Neuronal stem cell (in vitro differentiated cells): ENCODE results near the gene ACTN4.

Source experiments
- DNase-seq: peaks from one replicate; pipeline ENCODE4 v3.0.0-alpha.2; 2013; ENCODE audit warnings: low spot score
- H2AFZ ChIP-seq: one replicate; pipeline ENCODE4 v1.6.1; 2013; ENCODE audit warnings: mild to moderate bottlenecking, low read length, inconsistent platforms
- H2AK5ac ChIP-seq: 2 replicates; pipeline ENCODE4 v1.6.1; 2013; ENCODE audit warnings: low read depth, mild to moderate bottlenecking, inconsistent platforms, low read length, moderate library complexity, mixed read lengths
- H2BK120ac ChIP-seq: 2 replicates; pipeline ENCODE4 v1.6.1; 2013; ENCODE audit warnings: low read depth, mild to moderate bottlenecking, inconsistent platforms, low read length, moderate library complexity, mixed read lengths
- H2BK12ac ChIP-seq: one replicate; pipeline ENCODE4 v1.6.1; 2013; ENCODE audit warnings: low read length, inconsistent platforms
- H2BK15ac ChIP-seq: 2 replicates; pipeline ENCODE4 v1.6.1; 2013; ENCODE audit warnings: mild to moderate bottlenecking, low read length, inconsistent platforms, mixed read lengths
- H2BK5ac ChIP-seq: one replicate; pipeline ENCODE4 v1.6.1; 2013; ENCODE audit warnings: inconsistent platforms, mild to moderate bottlenecking, low read length, moderate library complexity
- H3K14ac ChIP-seq: one replicate; pipeline ENCODE4 v1.6.1; 2013; ENCODE audit warnings: low read length, inconsistent platforms
- H3K18ac ChIP-seq: 2 replicates; pipeline ENCODE4 v1.6.1; 2013; ENCODE audit warnings: low read length, inconsistent platforms
- H3K23ac ChIP-seq: 2 replicates; pipeline ENCODE4 v1.6.1; 2013; ENCODE audit warnings: low read depth, mild to moderate bottlenecking, mixed read lengths, low read length, inconsistent platforms; ENCODE audit not compliant: poor library complexity
- H3K27ac ChIP-seq: replicated peaks from 3 replicates; pipeline ENCODE4 v1.5.1; 2013; ENCODE audit warnings: low read length, inconsistent platforms
- H3K27me3 ChIP-seq, 3 experiments: 2 replicates each; pipeline ENCODE4 v1.6.1; 2013; ENCODE audit warnings: low read length in 3 of 3, mild to moderate bottlenecking in 2 of 3, inconsistent platforms in 1 of 3, low read depth in 1 of 3, mixed read lengths in 1 of 3, moderate library complexity in 1 of 3; ENCODE audit not compliant: control insufficient read depth in 3 of 3, insufficient read depth in 3 of 3
- H3K36me3 ChIP-seq, 2 donors: replicated peaks in 1 of 2; 2 replicates each; pipeline ENCODE4 v1.6.1; 2013; ENCODE audit warnings: low read length in 2 of 2; ENCODE audit not compliant: control insufficient read depth in 2 of 2, insufficient read depth in 2 of 2
- H3K4ac ChIP-seq: 2 replicates; pipeline ENCODE4 v1.6.1; 2013; ENCODE audit warnings: inconsistent platforms, mild to moderate bottlenecking, low read length, moderate library complexity
- H3K4me1 ChIP-seq, 2 donors: 1 replicate in 1 of 2; 2 replicates in 1 of 2; pipeline ENCODE4 v1.6.1; 2013; ENCODE audit warnings: low read length in 2 of 2, low read depth in 1 of 2; ENCODE audit not compliant: control insufficient read depth in 2 of 2, insufficient read depth in 1 of 2
- H3K4me2 ChIP-seq: one replicate; pipeline ENCODE4 v1.6.1; 2013; ENCODE audit warnings: mild to moderate bottlenecking, low read length, inconsistent platforms; ENCODE audit not compliant: insufficient read depth, poor library complexity, severe bottlenecking
- H3K4me3 ChIP-seq, 2 donors: 2 replicates each; pipeline ENCODE4 v1.5.1; 2013; ENCODE audit warnings: low read length in 2 of 2, mild to moderate bottlenecking in 2 of 2, inconsistent platforms in 1 of 2, moderate library complexity in 1 of 2
- H3K79me1 ChIP-seq: one replicate; pipeline ENCODE4 v1.6.1; 2013; ENCODE audit warnings: low read depth, mild to moderate bottlenecking, inconsistent platforms, low read length, moderate library complexity
- H3K9ac ChIP-seq: one replicate; pipeline ENCODE4 v1.6.1; 2013; ENCODE audit warnings: mild to moderate bottlenecking, low read depth, low read length, inconsistent platforms; ENCODE audit not compliant: poor library complexity
- H3K9me3 ChIP-seq, 2 donors: replicated peaks in 1 of 2; 2 replicates each; pipeline versions ENCODE3 to v1.6.1; 2013; ENCODE audit warnings: low read length in 2 of 2, mild to moderate bottlenecking in 2 of 2, inconsistent platforms in 1 of 2, low read depth in 1 of 2, mixed read lengths in 1 of 2, moderate library complexity in 1 of 2; ENCODE audit not compliant: control insufficient read depth in 2 of 2, insufficient read depth in 1 of 2
- H4K8ac ChIP-seq: one replicate; pipeline ENCODE4 v1.6.1; 2013; ENCODE audit warnings: low read depth, mild to moderate bottlenecking, inconsistent platforms, low read length, moderate library complexity
- H4K91ac ChIP-seq: one replicate; pipeline ENCODE4 v1.6.1; 2013; ENCODE audit warnings: low read length, low read depth, mild to moderate bottlenecking, inconsistent platforms; ENCODE audit not compliant: poor library complexity
- WGBS, 2 donors: extraction: QIAGEN DNeasy Blood & Tissue Kit; methylation state at CpG; one replicate each; pipeline ENCODE4 v1.1.7; 2013; ENCODE audit warnings: missing lambda C conversion rate in 2 of 2, mixed read lengths in 1 of 2; ENCODE audit not compliant: insufficient read length in 2 of 2, insufficient replicate concordance in 1 of 2; ENCODE audit errors: extremely low coverage in 2 of 2; 5-methylcytosine and 5-hydroxymethylcytosine counted together

The ACTN4 gene

GRCh38 chr19:38741670-38742069 is 94.2 kb downstream of the ACTN4 start:
- no peak overlapping the region for H3K27ac ChIP-seq
- H3K4me2 ChIP-seq, result no peak overlapping the region
- no peak overlapping the region for H3K9ac ChIP-seq
- no peak overlapping the region for H3K23ac ChIP-seq
- H3K79me1 ChIP-seq, result no peaks in the 10 kb centered on the region
- no peak overlapping the region for H4K8ac ChIP-seq
- H2AK5ac ChIP-seq, result no peak overlapping the region
- H3K4ac ChIP-seq, result no peak overlapping the region
- H2AFZ ChIP-seq, result no peak overlapping the region
- no peak overlapping the region for H2BK5ac ChIP-seq
- no peak for DNase-seq
- H3K27me3 ChIP-seq, result peaks cover 0 to 15% (median 5%) of the 10 kb centered on the region in 3 experiments
- WGBS, 2 donors, result no CpG with 5 or more reads among the region's 15 CpGs
- H4K91ac ChIP-seq, result no peak overlapping the region
- H2BK12ac ChIP-seq, result no peak overlapping the region
- H3K18ac ChIP-seq, result peak overlapping the region; percentile 3
- H3K36me3 ChIP-seq, result no peaks in the 10 kb centered on the region
- H3K4me3 ChIP-seq, result no peak overlapping the region
- H3K14ac ChIP-seq, result no peak overlapping the region
- peaks cover 0 to 5% of the 10 kb centered on the region in 2 donors for H3K4me1 ChIP-seq
- H2BK120ac ChIP-seq, result no peak overlapping the region
- no peaks in the 10 kb centered on the region for H3K9me3 ChIP-seq
- no peak overlapping the region for H2BK15ac ChIP-seq

GRCh38 chr19:38742296-38742695 is 94.8 kb downstream of the ACTN4 start:
- Histone ChIP-seq H3K36me3 (no peaks in the 10 kb centered on the region), H3K14ac (no peak overlapping the region), H3K9me3 (no peaks in the 10 kb centered on the region), H2AK5ac (no peak overlapping the region), H2AFZ (no peak overlapping the region), H2BK12ac (no peak overlapping the region), H4K8ac (no peak overlapping the region), H3K18ac (peak overlapping the region; percentile 64), H3K4me2 (no peak overlapping the region), H3K9ac (peak overlapping the region; percentile 21), H3K4me3 (no peak overlapping the region), H3K4ac (peak overlapping the region; percentile 53), H4K91ac (no peak overlapping the region), H2BK120ac (no peak overlapping the region), H3K4me1 (peaks cover 0 to 3% of the 10 kb centered on the region in 2 donors), H3K23ac (no peak overlapping the region), H2BK5ac (no peak overlapping the region), H3K79me1 (no peaks in the 10 kb centered on the region), H3K27me3 (peaks cover 0 to 13% (median 4%) of the 10 kb centered on the region in 3 experiments), H2BK15ac (no peak overlapping the region), H3K27ac (no peak overlapping the region)
- DNase-seq, result no peak
- no CpG with 5 or more reads among the region's 9 CpGs for WGBS, 2 donors

GRCh38 chr19:38742906-38743305 is 95.5 kb downstream of the ACTN4 start:
- Histone ChIP-seq H3K27ac (no peak overlapping the region), H3K4me3 (no peak overlapping the region), H3K18ac (peak overlapping the region; percentile 52), H2AK5ac (peak overlapping the region; percentile 76), H2BK15ac (no peak overlapping the region), H3K36me3 (no peaks in the 10 kb centered on the region), H3K9me3 (no peaks in the 10 kb centered on the region), H3K4me1 (peaks cover 0 to 3% of the 10 kb centered on the region in 2 donors), H3K9ac (no peak overlapping the region), H3K23ac (no peak overlapping the region), H4K8ac (no peak overlapping the region), H2BK5ac (no peak overlapping the region), H3K4me2 (no peak overlapping the region), H4K91ac (no peak overlapping the region), H3K4ac (no peak overlapping the region), H2AFZ (peak overlapping the region; percentile 35), H2BK120ac (no peak overlapping the region), H3K79me1 (no peaks in the 10 kb centered on the region), H2BK12ac (no peak overlapping the region), H3K27me3 (peaks cover 0 to 7% (median 3%) of the 10 kb centered on the region in 3 experiments), H3K14ac (no peak overlapping the region)
- no CpG with 5 or more reads among the region's 6 CpGs for WGBS, 2 donors
- DNase-seq, result no peak

GRCh38 chr19:38743394-38744297 is 96.2 kb downstream of the ACTN4 start:
- no peak overlapping the region for H4K91ac ChIP-seq
- H3K79me1 ChIP-seq, result no peaks in the 10 kb centered on the region
- H3K9me3 ChIP-seq, result no peaks in the 10 kb centered on the region
- H2BK5ac ChIP-seq, result no peak overlapping the region
- H3K18ac ChIP-seq, result peak overlapping the region; percentile 2
- H3K36me3 ChIP-seq, result no peaks in the 10 kb centered on the region
- H3K27me3 ChIP-seq, result peaks cover 0 to under 1% (median 0%) of the 10 kb centered on the region in 3 experiments
- H2BK15ac ChIP-seq, result peak overlapping the region; percentile 2
- no peak overlapping the region for H3K23ac ChIP-seq
- no peak overlapping the region for H3K4ac ChIP-seq
- DNase-seq, result no peak
- no peak overlapping the region for H2BK12ac ChIP-seq
- H3K9ac ChIP-seq, result no peak overlapping the region
- H2BK120ac ChIP-seq, result no peak overlapping the region
- H2AK5ac ChIP-seq, result peak overlapping the region; percentile 76
- no CpG with 5 or more reads among the region's 20 CpGs for WGBS, 2 donors
- H3K4me2 ChIP-seq, result no peak overlapping the region
- no peak overlapping the region for H3K4me3 ChIP-seq
- no peak overlapping the region for H2AFZ ChIP-seq
- H3K27ac ChIP-seq, result no peak overlapping the region
- no peak overlapping the region for H3K14ac ChIP-seq
- peaks cover 0 to 3% of the 10 kb centered on the region in 2 donors for H3K4me1 ChIP-seq
- no peak overlapping the region for H4K8ac ChIP-seq
